HepG2 (cell line): ENCODE data around the gene MORN1. TPM values are rescaled to one million over a fixed set of nuclear protein-coding genes. Genes with fewer than 3 reads are reported as not detected.

Experiments used
- EEA1 ChIP-seq: sonication (generic); formaldehyde crosslinking; IDR thresholded peaks from 2 replicates; pipeline ENCODE4 v1.5.1; 2020; ENCODE audit warnings: mild to moderate bottlenecking, missing genetic modification reagents, borderline replicate concordance
- ELF4 ChIP-seq: sonication (generic); formaldehyde crosslinking; IDR thresholded peaks from 2 replicates; pipeline ENCODE4 v1.5.0; 2020; ENCODE audit warnings: missing genetic modification reagents, mild to moderate bottlenecking, moderate library complexity, borderline replicate concordance
- GABPB1 ChIP-seq: IDR thresholded peaks from 2 replicates; pipeline ENCODE4 v1.6.1; 2016; ENCODE audit warnings: mild to moderate bottlenecking, missing genetic modification reagents, moderate library complexity, missing compliant biosample characterization
- GPN1 ChIP-seq: sonication (generic); formaldehyde crosslinking; IDR thresholded peaks from 2 replicates; pipeline ENCODE4 v1.5.1; 2020; ENCODE audit warnings: missing genetic modification reagents, borderline replicate concordance
- HDAC2 ChIP-seq: sonication (generic); formaldehyde crosslinking; IDR thresholded peaks from 2 replicates; pipeline ENCODE4 v1.4.0; 2020; ENCODE audit warnings: missing genetic modification reagents
- HINFP ChIP-seq: sonication (generic); formaldehyde crosslinking; IDR thresholded peaks from 2 replicates; pipeline ENCODE4 v1.4.0; 2020; ENCODE audit warnings: low read depth, mild to moderate bottlenecking, missing genetic modification reagents
- HNRNPUL1 ChIP-seq: fragments of 200-400 bp; formaldehyde crosslinking; IDR thresholded peaks from 2 replicates; pipeline ENCODE4 v1.6.1; 2017; ENCODE audit warnings: low read depth, mild to moderate bottlenecking, low read length, moderate library complexity
- HOXA5 ChIP-seq: sonication (generic); formaldehyde crosslinking; IDR thresholded peaks from 2 replicates; pipeline ENCODE4 v1.4.0; 2020; ENCODE audit warnings: missing genetic modification reagents
- PHF8 ChIP-seq: sonication (generic); formaldehyde crosslinking; IDR thresholded peaks from 2 replicates; pipeline ENCODE4 v1.5.0; 2020; ENCODE audit warnings: missing genetic modification reagents
- SMAD3 ChIP-seq: sonication (generic); formaldehyde crosslinking; IDR thresholded peaks from 2 replicates; pipeline ENCODE4 v1.4.0; 2020; ENCODE audit warnings: missing genetic modification reagents
- SOX5 ChIP-seq: IDR thresholded peaks from 2 replicates; pipeline ENCODE4 v1.6.1; 2016; ENCODE audit warnings: borderline replicate concordance
- TBL1XR1 ChIP-seq: fragments of 150-350 bp; IDR thresholded peaks from 2 replicates; pipeline ENCODE4 v1.6.1; 2014; ENCODE audit warnings: borderline replicate concordance, low read length; ENCODE audit not compliant: partially characterized antibody
- ZBTB42 ChIP-seq: sonication (generic); formaldehyde crosslinking; IDR thresholded peaks from 2 replicates; pipeline ENCODE4 v1.5.0; 2020; ENCODE audit warnings: mild to moderate bottlenecking, missing genetic modification reagents
- ZFP36L1 ChIP-seq: sonication (generic); formaldehyde crosslinking; IDR thresholded peaks from 2 replicates; pipeline ENCODE4 v1.8.0; 2022; ENCODE audit warnings: mild to moderate bottlenecking, missing genetic modification reagents, moderate library complexity
- ZNF17 ChIP-seq: sonication (generic); formaldehyde crosslinking; IDR thresholded peaks from 2 replicates; pipeline ENCODE4 v1.5.0; 2020; ENCODE audit warnings: mild to moderate bottlenecking, missing genetic modification reagents
- ZNF256 ChIP-seq: sonication (generic); formaldehyde crosslinking; conservative IDR thresholded peaks from 2 replicates; pipeline ENCODE4 v1.4.0; 2020; ENCODE audit warnings: missing genetic modification reagents
- ZNF280B ChIP-seq: sonication (generic); formaldehyde crosslinking; IDR thresholded peaks from 2 replicates; pipeline ENCODE4 v1.5.0; 2020; ENCODE audit warnings: missing genetic modification reagents, mild to moderate bottlenecking, borderline replicate concordance
- ZNF513 ChIP-seq: sonication (generic); formaldehyde crosslinking; conservative IDR thresholded peaks from 2 replicates; pipeline ENCODE4 v1.5.0; 2020; ENCODE audit warnings: missing genetic modification reagents
- ZNF556 ChIP-seq: sonication (generic); formaldehyde crosslinking; IDR thresholded peaks from 2 replicates; pipeline ENCODE4 v1.4.0; 2020; ENCODE audit warnings: mild to moderate bottlenecking, missing genetic modification reagents, borderline replicate concordance
- ZNF589 ChIP-seq: sonication (generic); formaldehyde crosslinking; conservative IDR thresholded peaks from 2 replicates; pipeline ENCODE4 v1.8.0; 2022; ENCODE audit warnings: mild to moderate bottlenecking, moderate library complexity, missing genetic modification reagents
- ZNF7 ChIP-seq: IDR thresholded peaks from 2 replicates; pipeline ENCODE4 v1.6.1; 2016; ENCODE audit warnings: missing biosample characterization, missing genetic modification reagents
- ZNF75D ChIP-seq: sonication (generic); formaldehyde crosslinking; IDR thresholded peaks from 2 replicates; pipeline ENCODE4 v1.8.1; 2023; ENCODE audit warnings: missing genetic modification reagents, mild to moderate bottlenecking, borderline replicate concordance
- ZNF772 ChIP-seq: sonication (generic); formaldehyde crosslinking; IDR thresholded peaks from 2 replicates; pipeline ENCODE4 v1.5.0; 2020; ENCODE audit warnings: mild to moderate bottlenecking, missing genetic modification reagents
- polyA plus RNA-seq, 8 experiments: library from polyadenylated mRNA; depleted of rRNA in 3 of 8; stranded (reverse) in 7 of 8; unstranded in 1 of 8; fragments of >200 nt; fragmentation: Illumina TruSeq in 4 of 8; extraction: Trizol in 4 of 8; gene quantifications; 2 replicates each; pipeline versions ENCODE4 v1.2.1 to v1.2.3, GENCODE V29; 2011 to 2016; ENCODE audit warnings: low read depth in 4 of 8, missing spikeins in 1 of 8, mixed read lengths in 1 of 8; ENCODE audit not compliant: insufficient read depth in 1 of 8
- total RNA-seq, 5 experiments: library from RNA; depleted of rRNA; stranded (reverse); fragments of >200 nt; fragmentation: Illumina TruSeq; extraction: Trizol; gene quantifications; 2 replicates each; pipeline ENCODE4 v1.2.3, GENCODE V29; 2016; ENCODE audit warnings: low read depth in 1 of 5

MORN1 gene
- total and polyA plus RNA-seq, 2 of the 13 experiments (the other 11 are each of a cell fraction or from before 2014, with no cell fraction given), result 3.1 to 6.5 TPM

GRCh38 chr1:2391041-2391930 lies at the start of gene MORN1, which contains the start of gene RER1 (continued):
- TF ChIP-seq ZNF556 (CRISPR knock-in tag) (peak; percentile 35; the same call in 1 of the 2 replicates), ZNF589 (CRISPR knock-in tag) (no peak), ZNF75D (CRISPR knock-in tag) (no peak), HOXA5 (0 out of 2 replicates have a peak, but pooled peaks have one; percentile 33), ZNF513 (no peak), GPN1 (CRISPR knock-in tag) (no peak), HINFP (CRISPR knock-in tag) (peak; percentile 23; the same call in 1 of the 2 replicates), ELF4 (CRISPR knock-in tag) (no peak), ZNF280B (CRISPR knock-in tag) (no peak), ZNF7 (CRISPR knock-in tag) (no peak), ZNF772 (CRISPR knock-in tag) (no peak), ZNF17 (CRISPR knock-in tag) (no peak), TBL1XR1 (no peak), HDAC2 (CRISPR knock-in tag) (peak; percentile 45), ZBTB42 (CRISPR knock-in tag) (no peak), GABPB1 (peak; percentile 96), ZNF256 (CRISPR knock-in tag) (no peak), EEA1 (no peak; the same call in 1 of the 2 replicates), ZFP36L1 (CRISPR knock-in tag) (no peak), PHF8 (CRISPR knock-in tag) (peak; percentile 72), HNRNPUL1 (no peak), SOX5 (CRISPR knock-in tag) (0 out of 2 replicates have a peak, but pooled peaks have one; percentile 10), SMAD3 (CRISPR knock-in tag) (no peak)
